Activated gamma-delta T cell treated with Interleukin-2 at 50 U/mL for 16 hours (primary cell): ENCODE results near the gene EIF3C.
"Not testable (repeated sequence)": the region's sequence is repeated elsewhere in the genome, so short reads cannot be mapped to it uniquely, and the experiment has no call there.

Experiments used
- DNase-seq: peaks from one replicate; pipeline ENCODE4 v3.0.0-alpha.2; 2020

The EIF3C gene, protein sequence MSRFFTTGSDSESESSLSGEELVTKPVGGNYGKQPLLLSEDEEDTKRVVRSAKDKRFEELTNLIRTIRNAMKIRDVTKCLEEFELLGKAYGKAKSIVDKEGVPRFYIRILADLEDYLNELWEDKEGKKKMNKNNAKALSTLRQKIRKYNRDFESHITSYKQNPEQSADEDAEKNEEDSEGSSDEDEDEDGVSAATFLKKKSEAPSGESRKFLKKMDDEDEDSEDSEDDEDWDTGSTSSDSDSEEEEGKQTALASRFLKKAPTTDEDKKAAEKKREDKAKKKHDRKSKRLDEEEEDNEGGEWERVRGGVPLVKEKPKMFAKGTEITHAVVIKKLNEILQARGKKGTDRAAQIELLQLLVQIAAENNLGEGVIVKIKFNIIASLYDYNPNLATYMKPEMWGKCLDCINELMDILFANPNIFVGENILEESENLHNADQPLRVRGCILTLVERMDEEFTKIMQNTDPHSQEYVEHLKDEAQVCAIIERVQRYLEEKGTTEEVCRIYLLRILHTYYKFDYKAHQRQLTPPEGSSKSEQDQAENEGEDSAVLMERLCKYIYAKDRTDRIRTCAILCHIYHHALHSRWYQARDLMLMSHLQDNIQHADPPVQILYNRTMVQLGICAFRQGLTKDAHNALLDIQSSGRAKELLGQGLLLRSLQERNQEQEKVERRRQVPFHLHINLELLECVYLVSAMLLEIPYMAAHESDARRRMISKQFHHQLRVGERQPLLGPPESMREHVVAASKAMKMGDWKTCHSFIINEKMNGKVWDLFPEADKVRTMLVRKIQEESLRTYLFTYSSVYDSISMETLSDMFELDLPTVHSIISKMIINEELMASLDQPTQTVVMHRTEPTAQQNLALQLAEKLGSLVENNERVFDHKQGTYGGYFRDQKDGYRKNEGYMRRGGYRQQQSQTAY

DNA sequence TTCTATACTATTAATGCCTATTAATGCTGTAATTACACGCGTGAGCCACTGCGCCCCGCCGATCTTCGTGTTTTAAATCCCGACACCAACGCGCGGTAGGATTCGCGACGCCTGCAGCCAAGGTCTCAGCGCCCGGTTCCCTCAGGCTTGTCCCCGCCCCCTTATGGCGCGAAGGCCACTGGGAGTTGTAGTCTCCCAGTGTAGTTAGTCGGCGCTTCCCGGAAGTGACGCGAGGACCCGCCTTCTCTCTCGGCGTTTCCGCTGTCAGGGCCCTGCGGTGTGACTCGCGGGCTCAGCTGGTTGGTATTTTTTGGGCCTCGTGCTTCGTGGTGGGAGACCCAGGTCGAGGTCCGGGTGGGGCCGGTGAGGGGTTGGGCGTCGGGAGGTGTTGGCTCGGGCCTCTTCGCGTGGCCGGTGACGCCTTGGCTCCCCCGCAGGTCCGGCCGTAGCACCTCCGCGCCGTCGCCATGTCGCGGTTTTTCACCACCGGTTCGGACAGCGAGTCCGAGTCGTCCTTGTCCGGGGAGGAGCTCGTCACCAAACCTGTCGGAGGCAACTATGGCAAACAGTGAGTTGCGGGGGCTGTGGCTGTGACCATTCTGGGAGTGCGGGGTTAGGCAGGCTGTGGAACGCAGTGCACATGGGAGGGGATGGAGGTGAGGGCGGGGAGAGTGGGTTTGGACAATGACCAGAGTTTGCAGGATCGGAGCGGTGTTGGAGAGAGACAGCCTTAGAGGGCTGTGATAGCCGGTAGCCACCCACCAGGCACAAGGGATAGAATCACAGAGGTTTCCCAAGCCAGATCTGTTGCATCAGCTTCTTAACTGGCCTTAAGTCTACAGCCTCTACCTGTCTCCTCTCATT lies at the start of gene EIF3C:
Gene EIF3C, plus strand, starts transcription at position 245 of the 864 bp plus-strand sequence. Its CDS starts 223 bp downstream, at position 468.
- DNase-seq: not testable (repeated sequence)

GRCh38 chr16:28666264-28666663 lies 45.0 kb upstream of the EIF3C start:
- not testable (repeated sequence) for DNase-seq

- not testable (repeated sequence) for DNase-seq
These were observed 43.8 kb upstream of the EIF3C start for GRCh38 chr16:28667480-28667879.

- not testable (repeated sequence) for DNase-seq
These were observed 43.1 kb upstream of the EIF3C start for GRCh38 chr16:28668199-28668598.

- peak; percentile 2 for DNase-seq
These were observed 22.8 kb upstream of the EIF3C start for GRCh38 chr16:28688327-28688952.

- not testable (repeated sequence) for DNase-seq
These were observed 21.8 kb upstream of the EIF3C start for GRCh38 chr16:28689425-28689824.

- not testable (repeated sequence) for DNase-seq
These were observed 19.5 kb upstream of the EIF3C start for GRCh38 chr16:28691722-28692121.

GRCh38 chr16:28693257-28693950 lies 17.9 kb upstream of the EIF3C start:
- not testable (repeated sequence) for DNase-seq

GRCh38 chr16:28699792-28700191 lies 11.5 kb upstream of the EIF3C start:
- not testable (repeated sequence) for DNase-seq

GRCh38 chr16:28700349-28700748 lies 10.9 kb upstream of the EIF3C start:
- not testable (repeated sequence) for DNase-seq

DNA sequence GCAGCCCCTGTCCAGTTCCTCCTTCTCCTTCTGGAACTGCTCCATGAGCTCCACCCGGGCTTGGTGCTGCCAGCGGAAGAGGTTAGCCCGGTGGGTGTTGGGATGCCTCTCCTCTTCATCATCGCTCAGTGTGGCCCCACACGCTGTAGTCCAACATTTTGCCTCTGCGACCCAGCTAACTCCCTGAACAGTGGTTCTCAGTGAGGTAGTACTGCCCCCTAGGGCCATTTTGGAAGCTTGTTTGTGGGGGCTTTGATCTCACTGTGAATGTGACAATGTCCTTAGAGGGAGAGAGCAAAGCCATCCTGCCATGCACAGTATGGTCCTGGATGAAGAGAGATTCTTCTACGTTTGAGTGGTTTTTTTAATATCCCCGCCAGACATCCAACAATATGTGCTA lies 9.9 kb upstream of the EIF3C start:
- DNase-seq: not testable (repeated sequence)

- not testable (repeated sequence) for DNase-seq
These were observed 7.0 kb upstream of the EIF3C start for GRCh38 chr16:28704246-28704645.

DNA sequence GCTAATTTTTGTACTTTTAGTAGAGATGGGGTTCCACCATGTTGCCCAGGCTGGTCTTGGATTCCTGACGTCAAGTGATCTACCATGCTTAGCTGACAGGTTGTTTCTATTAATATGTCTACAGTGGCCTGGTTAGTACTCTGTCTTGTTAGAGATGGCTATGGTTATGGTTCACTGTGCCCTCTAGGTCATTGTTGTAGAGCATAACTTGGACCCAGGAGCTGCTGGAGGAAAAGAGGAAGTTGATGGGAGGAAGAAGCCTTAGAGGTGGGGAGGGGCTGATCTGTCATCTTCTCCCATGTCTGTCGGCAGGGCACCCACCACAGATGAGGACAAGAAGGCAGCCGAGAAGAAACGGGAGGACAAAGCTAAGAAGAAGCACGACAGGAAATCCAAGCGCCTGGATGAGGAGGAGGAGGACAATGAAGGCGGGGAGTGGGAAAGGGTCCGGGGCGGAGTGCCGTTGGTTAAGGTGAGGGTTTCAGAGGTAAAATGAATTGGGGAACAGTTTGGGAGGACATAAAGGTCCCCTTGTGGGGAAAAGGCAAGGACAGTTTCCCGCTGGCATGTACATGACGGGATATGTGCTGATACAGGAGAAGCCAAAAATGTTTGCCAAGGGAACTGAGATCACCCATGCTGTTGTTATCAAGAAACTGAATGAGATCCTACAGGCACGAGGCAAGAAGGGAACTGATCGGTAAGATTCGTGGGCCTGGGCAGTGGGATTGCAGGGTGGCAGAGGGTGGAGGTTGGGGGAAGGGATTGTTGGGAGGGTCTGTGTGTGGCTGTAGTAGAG lies 11.8 kb downstream of the EIF3C start:
- DNase-seq: not testable (repeated sequence)

DNA sequence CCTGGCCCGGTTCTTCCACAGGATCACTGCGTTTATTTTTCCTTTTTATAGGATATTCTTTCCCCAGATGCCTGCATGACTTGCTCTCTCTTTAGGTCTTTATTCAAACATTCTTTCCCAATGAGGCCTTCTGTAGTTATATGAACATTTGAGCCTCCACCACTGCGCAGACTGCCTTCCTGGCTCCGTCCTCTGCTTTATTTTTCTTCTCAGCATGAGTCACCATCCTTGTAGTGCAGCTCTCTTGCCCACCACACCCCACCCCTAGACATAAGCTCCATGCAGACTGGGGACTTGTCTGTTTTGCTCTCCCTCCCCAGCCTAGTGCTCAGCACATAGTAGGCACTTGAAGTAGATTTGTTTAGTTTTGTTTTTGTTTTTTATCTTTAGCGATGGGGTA lies 20.0 kb downstream of the EIF3C start:
- not testable (repeated sequence) for DNase-seq

GRCh38 chr16:28732455-28733124 lies 21.3 kb downstream of the EIF3C start:
- not testable (repeated sequence) for DNase-seq

DNA sequence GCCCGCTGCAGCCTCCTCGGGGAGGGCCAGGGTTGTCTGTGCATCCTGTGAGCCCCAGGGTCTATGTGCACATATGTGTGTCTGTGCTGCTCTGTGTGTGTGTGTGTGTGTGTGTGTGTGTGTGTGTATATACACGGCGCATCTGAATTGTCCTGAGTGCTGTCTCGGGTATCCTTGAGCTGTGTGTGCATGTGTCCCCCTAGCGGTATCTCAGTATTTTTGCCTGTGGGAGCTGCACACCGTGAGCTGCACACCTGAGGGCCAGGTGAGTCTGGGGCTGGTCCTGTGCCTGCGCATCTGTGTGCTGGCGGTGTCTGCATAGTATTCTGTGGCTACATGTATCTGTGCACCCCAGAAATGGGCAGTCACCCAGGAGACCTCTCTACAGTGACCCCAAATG lies 28.5 kb downstream of the EIF3C start:
- not testable (repeated sequence) for DNase-seq

DNA sequence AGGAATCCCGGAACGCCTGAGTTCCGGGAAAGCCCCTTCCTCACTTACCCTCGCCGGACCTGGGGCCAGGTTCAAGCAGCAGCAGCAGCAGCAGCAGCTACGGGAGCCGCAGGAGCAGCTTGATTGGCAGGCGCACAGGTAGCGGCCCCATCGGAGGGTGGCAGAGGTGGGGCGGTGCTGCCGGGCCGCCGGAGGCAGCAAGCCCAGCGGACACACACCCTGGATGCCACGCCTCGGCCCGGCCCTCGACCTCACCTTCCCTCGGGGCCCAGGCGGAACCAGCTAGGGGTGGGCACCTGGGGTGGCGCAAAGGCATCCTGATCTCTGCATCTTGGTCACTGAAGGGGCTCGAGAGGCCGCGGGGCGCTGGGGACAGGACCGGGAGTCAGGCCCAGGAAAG lies 29.4 kb downstream of the EIF3C start:
- not testable (repeated sequence) for DNase-seq

DNA sequence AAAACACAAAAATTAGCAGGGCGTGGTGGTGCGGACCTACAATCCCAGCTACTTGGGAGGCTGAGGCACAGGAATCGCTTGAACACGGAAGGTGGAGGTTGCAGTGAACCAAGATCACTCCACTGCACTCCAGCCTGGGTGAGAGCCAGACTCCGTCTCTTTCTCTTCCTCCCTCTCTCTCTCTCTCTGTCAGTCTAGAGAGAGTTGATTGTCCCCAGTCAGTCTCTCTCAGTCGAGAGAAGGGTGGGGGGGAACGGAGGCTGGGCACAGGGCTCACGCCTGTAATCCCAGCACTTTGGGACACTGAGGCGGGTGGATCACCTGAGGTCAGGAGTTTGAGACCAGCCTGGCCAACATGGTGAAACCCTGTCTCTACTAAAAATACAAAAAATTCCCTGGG lies 30.0 kb downstream of the EIF3C start:
- DNase-seq: not testable (repeated sequence)

GRCh38 chr16:28746618-28747350 lies 35.5 kb downstream of the EIF3C start:
- not testable (repeated sequence) for DNase-seq
